Stimulated activated CD8-positive, alpha-beta memory T cell treated with anti-CD3 and anti-CD28 coated beads, Interleukin-15, amount 100 ng/mL, for 24 hours (primary cell): ENCODE results near the gene SATB1.

Source experiments
- DNase-seq: peaks from one replicate; pipeline ENCODE4 v3.0.0-alpha.2; 2020; ENCODE audit warnings: low read depth

SATB1 gene

DNA sequence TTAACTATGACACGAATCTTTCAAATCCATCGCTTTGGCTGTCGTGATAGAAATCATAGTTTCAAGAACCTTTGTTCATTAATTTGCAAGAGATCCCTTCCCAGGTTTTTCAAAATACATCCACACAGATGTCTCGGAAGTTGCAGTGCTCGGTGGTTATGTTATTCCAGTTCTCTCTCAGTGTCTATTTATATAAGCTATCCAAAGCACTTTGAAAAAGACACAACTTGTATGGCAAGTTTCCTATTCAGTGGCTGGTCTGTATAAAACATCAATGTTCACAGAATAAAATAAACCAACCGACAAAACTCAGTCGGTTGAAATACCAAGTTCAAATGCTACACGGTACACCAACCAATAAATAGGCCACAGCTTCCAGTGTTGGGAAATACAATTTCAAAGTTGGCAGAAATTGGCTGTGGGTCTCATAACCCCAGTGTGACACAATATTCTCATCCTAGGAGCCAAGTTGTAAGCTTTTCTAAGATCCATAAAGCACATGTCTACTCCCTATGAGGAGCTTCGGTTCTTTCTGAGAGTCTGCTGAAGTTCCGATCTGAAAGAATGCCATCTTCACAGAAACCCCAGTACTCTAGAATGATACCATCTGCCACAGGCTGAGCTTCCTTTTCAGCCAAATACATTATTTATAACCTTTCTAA is 23.7 kb downstream of the SATB1 start:
- DNase-seq, result no peak

- no peak for DNase-seq
Observed at GRCh38 chr3:18398448-18398847, 26.7 kb downstream of the SATB1 start.

- no peak for DNase-seq
Observed at GRCh38 chr3:18396428-18396827, 28.7 kb downstream of the SATB1 start.

GRCh38 chr3:18394384-18394995 is 30.6 kb downstream of the SATB1 start:
- DNase-seq, result no peak

GRCh38 chr3:18393906-18394305 is 31.2 kb downstream of the SATB1 start:
- no peak for DNase-seq

DNA sequence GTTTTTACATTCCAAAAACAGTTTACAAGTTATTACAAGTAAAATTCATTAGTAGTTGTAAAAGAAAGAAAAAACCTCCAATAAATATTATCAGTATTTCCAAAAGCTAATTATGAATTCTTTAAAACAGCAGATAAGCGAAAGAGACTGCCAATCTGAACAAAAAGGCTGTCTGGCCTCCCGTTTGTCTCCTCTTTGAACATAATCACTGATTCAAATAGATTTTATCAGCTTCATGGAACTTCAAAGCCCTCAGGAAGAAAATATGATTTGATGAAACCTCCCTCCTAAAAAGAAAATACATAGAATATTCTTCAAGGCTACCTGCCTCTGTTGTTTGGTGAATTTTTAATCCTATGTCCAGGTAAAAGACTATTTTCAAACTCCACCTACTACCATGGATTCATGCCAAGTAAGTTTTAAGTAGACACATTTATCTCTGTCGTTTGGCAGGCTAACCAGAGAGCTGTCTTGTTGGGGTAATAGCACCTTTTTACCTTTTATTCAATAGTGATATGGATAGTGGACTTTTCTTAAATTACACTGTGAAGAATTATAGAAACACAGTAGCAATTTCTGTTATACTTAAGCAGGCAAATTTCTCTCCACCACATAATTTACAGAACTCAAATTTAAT is 35.0 kb downstream of the SATB1 start:
- no peak for DNase-seq

- no peak for DNase-seq
Observed at GRCh38 chr3:18389108-18389733, 35.9 kb downstream of the SATB1 start.

DNA sequence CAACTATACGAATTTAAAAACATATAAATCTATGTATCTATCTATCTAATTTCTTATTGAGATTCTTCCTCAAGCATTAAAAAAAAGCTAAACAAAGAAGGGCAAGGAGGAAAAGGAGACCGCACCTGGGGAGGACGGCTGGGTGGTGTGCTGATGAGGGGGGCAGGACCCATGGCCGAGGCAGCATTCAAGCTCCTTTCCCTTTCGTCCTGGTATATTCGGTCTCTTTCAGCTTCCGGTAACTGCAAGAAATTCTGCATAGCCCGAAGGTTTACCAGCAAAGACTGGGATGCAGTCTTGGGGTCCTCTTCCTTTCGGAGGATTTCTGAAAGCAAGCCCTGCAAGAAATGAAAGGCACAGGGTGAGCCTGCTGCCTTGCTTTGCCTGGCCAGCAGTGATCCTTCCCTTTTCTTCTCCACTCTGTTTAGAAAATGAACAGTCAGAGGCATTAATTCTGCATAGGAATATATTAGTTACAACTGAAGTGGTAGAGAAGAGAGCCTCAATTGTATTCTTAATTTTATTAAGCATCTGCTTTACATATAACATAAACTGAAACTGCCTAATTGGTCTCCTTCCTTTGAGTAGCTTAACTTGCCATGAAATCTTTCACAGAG is 38.8 kb downstream of the SATB1 start:
- DNase-seq, result no peak

GRCh38 chr3:18385706-18386105 is 39.4 kb downstream of the SATB1 start:
- DNase-seq, result no peak

GRCh38 chr3:18382760-18383369 is 42.3 kb downstream of the SATB1 start:
- no peak for DNase-seq

GRCh38 chr3:18379647-18380046 is 45.5 kb downstream of the SATB1 start:
- no peak for DNase-seq

DNA sequence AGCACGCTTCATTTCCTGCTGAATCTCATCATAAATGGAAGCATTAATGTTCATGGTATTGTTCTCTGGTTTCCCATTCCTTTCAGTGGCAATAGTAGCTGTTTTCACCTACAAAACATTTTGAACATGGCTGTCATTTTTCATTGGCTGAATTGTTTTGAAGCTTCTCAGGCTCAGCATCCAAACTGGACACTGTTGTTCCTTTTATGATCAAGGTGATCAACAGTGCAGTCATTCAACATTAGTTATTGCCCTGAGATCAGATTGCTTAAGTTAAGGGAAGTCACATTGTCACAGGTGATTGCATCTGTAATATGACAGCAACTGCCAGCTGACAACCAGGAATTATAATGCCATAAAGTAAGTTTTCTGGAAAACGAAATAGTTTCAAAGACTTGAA is 46.9 kb downstream of the SATB1 start:
- DNase-seq, result no peak

GRCh38 chr3:18376682-18377081 is 48.5 kb downstream of the SATB1 start:
- DNase-seq, result no peak

DNA sequence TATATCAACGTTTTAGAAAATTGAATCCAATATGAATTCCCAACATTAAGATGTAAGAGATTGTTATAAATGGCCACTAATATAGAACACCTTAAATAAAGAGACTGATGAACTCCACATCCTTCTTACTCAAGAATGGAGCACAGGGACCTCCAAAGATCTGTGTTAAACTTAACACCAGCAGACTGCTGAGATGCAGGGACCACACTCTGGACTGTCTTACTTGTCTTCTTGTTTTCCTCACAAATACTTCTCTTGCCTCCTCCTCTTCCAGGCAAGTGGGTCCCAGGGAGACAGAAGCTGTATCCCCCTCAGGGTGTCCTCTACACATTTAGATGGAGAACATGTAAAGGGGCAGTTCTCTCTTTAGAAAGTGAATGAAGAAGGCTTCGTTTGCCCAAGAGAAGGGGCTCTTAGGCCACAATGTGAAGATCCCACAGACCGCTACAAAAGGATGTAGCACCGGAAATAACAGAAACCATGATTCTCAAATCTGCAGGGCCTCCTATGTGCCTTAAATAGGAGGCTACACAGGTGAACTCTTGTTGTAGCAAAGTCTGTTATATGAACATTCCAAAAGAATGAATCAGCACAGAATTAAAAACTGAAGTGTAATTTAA is 52.2 kb downstream of the SATB1 start:
- DNase-seq, result no peak

GRCh38 chr3:18370672-18371071 is 54.5 kb downstream of the SATB1 start:
- DNase-seq, result no peak

GRCh38 chr3:18369551-18370185 is 55.5 kb downstream of the SATB1 start:
- DNase-seq, result no peak

DNA sequence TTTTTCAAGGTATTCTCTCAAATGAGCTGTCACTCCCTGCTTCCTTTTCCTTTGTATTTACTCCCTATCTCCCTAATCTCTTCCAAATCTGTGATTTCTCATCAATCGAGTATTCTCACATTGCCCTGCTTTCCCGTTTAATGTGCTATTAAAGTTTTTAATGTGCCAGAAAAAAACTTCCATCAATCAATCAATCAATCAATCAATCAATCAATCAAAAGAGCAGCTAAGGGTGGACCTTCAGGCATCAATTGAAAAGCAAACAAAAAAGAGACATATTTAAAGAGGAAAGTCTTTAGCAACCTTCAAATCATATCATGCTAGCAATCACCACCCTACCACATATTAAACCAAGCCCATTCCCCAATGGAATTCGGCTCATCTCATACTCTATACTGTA is 58.9 kb downstream of the SATB1 start:
- no peak for DNase-seq

- no peak for DNase-seq
Observed at GRCh38 chr3:18363338-18363737, 61.8 kb downstream of the SATB1 start.

GRCh38 chr3:18357747-18358146 is 67.4 kb downstream of the SATB1 start:
- no peak for DNase-seq

DNA sequence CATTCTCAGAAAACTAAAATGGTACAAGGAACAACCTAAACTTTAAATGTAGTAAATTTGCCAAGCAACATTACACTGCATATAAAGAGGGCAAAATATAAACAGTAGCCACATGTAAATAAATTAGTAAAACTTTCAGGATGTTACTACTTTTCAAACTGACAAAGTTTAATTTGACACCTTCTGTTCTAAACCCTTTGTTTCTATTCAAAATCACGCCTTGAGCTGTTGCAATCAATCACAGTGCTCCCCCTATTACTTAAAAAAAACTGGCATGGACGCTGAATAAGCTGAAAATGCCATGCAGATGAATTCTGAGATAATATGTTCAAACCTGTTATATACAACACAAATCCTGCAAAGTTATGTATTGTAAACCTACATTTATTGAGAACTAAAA is 69.3 kb downstream of the SATB1 start:
- no peak for DNase-seq

- DNase-seq, result no peak
Observed at GRCh38 chr3:18354701-18355100, 70.4 kb downstream of the SATB1 start.
